Central memory CD8-positive, alpha-beta T cell (primary cell): ENCODE data around the gene SLC25A45.

ENCODE experiments used
- ATAC-seq: fragments of 150-1000 bp; cut with Tn5 transposase; replicated peaks from 2 replicates; pipeline ENCODE4 v1.10.0; 2022; ENCODE audit warnings: mild to moderate bottlenecking, moderate FRiP score, moderate number of reproducible peaks; ENCODE audit not compliant: poor library complexity, severe bottlenecking; ENCODE audit errors: extremely low read depth
- DNase-seq, 2 donors: peaks; one replicate each; pipeline ENCODE4 v3.0.0; 2021; ENCODE audit warnings: low spot score in 2 of 2
- H3K27ac Mint-ChIP-seq: one replicate; pipeline ENCODE4 v1.8.0; 2022; ENCODE audit warnings: low read depth, mild to moderate bottlenecking, moderate library complexity, mixed read lengths
- H3K27me3 Mint-ChIP-seq: one replicate; pipeline ENCODE4 v1.8.0; 2022; ENCODE audit warnings: mixed read lengths
- H3K36me3 Mint-ChIP-seq: one replicate; pipeline ENCODE4 v1.8.0; 2022; ENCODE audit warnings: mild to moderate bottlenecking, moderate library complexity, mixed read lengths; ENCODE audit not compliant: insufficient read depth
- H3K4me1 Mint-ChIP-seq: one replicate; pipeline ENCODE4 v1.8.0; 2022; ENCODE audit warnings: mixed read lengths
- H3K4me3 Mint-ChIP-seq: one replicate; pipeline ENCODE4 v1.8.0; 2022; ENCODE audit warnings: mild to moderate bottlenecking, moderate library complexity, mixed read lengths
- H3K9me3 Mint-ChIP-seq: one replicate; pipeline ENCODE4 v1.8.0; 2022; ENCODE audit warnings: mixed read lengths

Gene SLC25A45

DNA sequence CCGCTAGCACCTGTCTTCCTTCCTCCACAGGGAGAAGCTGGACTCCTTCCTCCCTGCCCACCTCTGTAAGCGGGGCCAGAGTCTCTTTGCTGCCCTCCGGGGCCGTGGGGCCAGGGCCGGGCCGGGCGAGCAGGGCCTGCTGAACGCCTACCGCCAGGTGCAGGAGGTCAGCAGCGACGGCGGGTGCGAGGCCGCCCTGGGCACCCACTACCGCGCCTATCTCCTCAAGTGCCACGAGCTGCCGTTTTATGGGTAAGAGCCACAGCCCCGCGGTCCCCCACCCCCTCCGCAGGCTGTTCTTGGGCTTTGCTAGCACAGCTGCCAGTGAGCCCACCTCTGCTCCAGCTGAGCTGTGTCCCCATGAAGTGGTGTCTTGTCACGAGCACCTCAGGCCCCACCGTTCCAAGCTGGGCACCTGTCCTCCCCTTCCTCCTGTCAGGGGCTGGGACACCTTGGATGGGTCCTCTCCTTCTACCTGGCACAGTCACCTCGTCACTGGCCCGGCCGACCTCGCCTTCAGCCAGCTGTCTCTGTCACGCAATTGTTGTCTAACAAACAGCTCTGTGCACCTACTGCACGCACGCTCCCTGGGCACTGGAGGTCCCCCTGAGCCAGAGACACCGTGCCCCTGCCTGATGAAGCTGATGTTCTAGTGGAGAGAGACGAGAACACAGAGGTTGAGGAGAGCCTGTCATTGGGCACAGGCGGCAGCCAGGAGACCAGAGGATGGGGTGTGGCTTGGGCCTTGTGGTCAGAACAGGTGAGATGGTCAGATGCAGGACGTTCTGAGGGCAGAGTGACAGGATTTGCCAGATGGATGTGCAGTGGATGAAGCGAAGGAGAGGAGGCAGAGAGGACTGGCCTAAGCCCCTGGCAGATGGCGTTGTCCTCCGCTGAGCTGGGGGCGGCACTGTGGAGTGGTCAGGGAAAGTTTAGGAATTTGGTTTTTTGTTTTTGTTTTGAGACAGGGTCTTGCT, 14.6 kb upstream of the SLC25A45 start:
- peak overlapping the region; percentile 35 for H3K27ac Mint-ChIP-seq
- no peak for ATAC-seq

GRCh38 chr11:65395961-65396530, 13.6 kb upstream of the SLC25A45 start:
- no peak overlapping the region for H3K27ac Mint-ChIP-seq
- peaks cover 17% of the 10 kb centered on the region for H3K36me3 Mint-ChIP-seq
- ATAC-seq (no peak), DNase-seq (no peak)
- peaks cover 12% of the 10 kb centered on the region for H3K4me1 Mint-ChIP-seq
- H3K4me3 Mint-ChIP-seq = no peak overlapping the region
- no peaks in the 10 kb centered on the region for H3K27me3 Mint-ChIP-seq
- no peaks in the 10 kb centered on the region for H3K9me3 Mint-ChIP-seq

More for the DNA sequence above, 14.6 kb upstream of the SLC25A45 start:
- no peak overlapping the region for H3K4me3 Mint-ChIP-seq
- no peak for DNase-seq
- H3K27me3 Mint-ChIP-seq = no peaks in the 10 kb centered on the region
- no peaks in the 10 kb centered on the region for H3K9me3 Mint-ChIP-seq
- H3K36me3 Mint-ChIP-seq = peaks cover 17% of the 10 kb centered on the region
- peaks cover 6% of the 10 kb centered on the region for H3K4me1 Mint-ChIP-seq

DNA sequence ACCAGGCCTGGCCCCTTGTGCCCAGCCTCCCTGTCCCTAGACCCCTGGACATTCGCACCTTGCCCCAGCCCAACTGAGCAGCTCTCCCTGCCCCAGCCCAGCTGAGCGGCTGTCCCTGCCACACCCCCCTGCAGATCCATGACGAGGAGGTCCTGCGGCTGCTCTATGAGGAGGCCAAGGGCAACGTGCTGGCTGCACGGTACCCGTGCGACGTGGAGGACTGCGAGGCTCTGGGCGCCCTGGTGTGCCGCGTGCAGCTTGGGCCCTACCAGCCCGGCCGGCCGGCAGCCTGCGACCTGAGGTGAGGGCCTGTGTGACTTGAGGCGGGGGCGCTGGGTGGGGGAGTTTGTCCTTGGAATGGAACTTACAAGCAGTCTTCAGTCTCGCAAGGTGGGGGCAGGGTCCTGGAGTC, 11.7 kb upstream of the SLC25A45 start:
- DNase-seq (no peak), ATAC-seq (no peak)
- H3K27me3 Mint-ChIP-seq = no peaks in the 10 kb centered on the region
- peaks cover 15% of the 10 kb centered on the region for H3K36me3 Mint-ChIP-seq
- H3K27ac Mint-ChIP-seq = no peak overlapping the region
- H3K4me3 Mint-ChIP-seq = no peak overlapping the region
- H3K9me3 Mint-ChIP-seq = no peaks in the 10 kb centered on the region
- peaks cover 29% of the 10 kb centered on the region for H3K4me1 Mint-ChIP-seq

GRCh38 chr11:65393513-65394079, 11.2 kb upstream of the SLC25A45 start:
- DNase-seq (no peak), ATAC-seq (no peak)
- Mint-ChIP-seq H3K4me3 (no peak overlapping the region), H3K9me3 (no peaks in the 10 kb centered on the region), H3K27ac (no peak overlapping the region), H3K27me3 (no peaks in the 10 kb centered on the region), H3K36me3 (peaks cover 15% of the 10 kb centered on the region), H3K4me1 (peaks cover 33% of the 10 kb centered on the region)

- no peak for DNase-seq
- peaks cover 11% of the 10 kb centered on the region for H3K36me3 Mint-ChIP-seq
- no peaks in the 10 kb centered on the region for H3K9me3 Mint-ChIP-seq
- H3K27me3 Mint-ChIP-seq = no peaks in the 10 kb centered on the region
- peak overlapping the region; percentile 64 for H3K27ac Mint-ChIP-seq
- ATAC-seq = no peak
- H3K4me3 Mint-ChIP-seq = no peak overlapping the region
- H3K4me1 Mint-ChIP-seq = peaks cover 35% of the 10 kb centered on the region
Observed at GRCh38 chr11:65392899-65393298, 10.5 kb upstream of the SLC25A45 start.

- no peak for ATAC-seq
- Mint-ChIP-seq H3K4me3 (no peak overlapping the region), H3K27ac (peak overlapping the region; percentile 64), H3K36me3 (peaks cover 9% of the 10 kb centered on the region), H3K9me3 (no peaks in the 10 kb centered on the region), H3K4me1 (peaks cover 39% of the 10 kb centered on the region), H3K27me3 (no peaks in the 10 kb centered on the region)
- DNase-seq = no peak
Observed at GRCh38 chr11:65392186-65392829, 9.9 kb upstream of the SLC25A45 start.

DNA sequence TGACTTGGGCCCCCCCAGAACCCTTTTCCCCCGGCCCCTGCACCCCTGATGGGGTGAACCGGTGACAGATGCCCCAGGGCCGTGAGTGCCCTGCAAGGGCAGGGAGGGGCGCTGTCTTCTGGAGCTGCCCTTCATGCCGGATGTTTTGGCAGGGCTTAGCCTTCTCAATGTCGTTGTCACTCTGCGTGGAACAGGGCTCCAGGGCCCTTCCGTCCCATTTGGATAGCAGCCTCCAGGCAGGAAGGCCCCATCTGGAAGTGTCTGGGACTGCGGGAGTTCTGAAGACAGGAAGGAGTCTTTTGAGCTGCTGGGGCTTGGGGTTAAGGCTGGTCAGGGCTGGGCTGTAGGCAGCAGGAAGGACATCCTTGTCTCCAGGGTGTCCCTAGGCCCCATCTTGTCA, 8.6 kb upstream of the SLC25A45 start:
- no peak for DNase-seq
- H3K4me3 Mint-ChIP-seq = no peak overlapping the region
- no peaks in the 10 kb centered on the region for H3K9me3 Mint-ChIP-seq
- peaks cover 10% of the 10 kb centered on the region for H3K36me3 Mint-ChIP-seq
- no peak for ATAC-seq
- H3K27ac Mint-ChIP-seq = no peak overlapping the region
- no peaks in the 10 kb centered on the region for H3K27me3 Mint-ChIP-seq
- peaks cover 45% of the 10 kb centered on the region for H3K4me1 Mint-ChIP-seq

- DNase-seq = no peak
- Mint-ChIP-seq H3K4me1 (peaks cover 51% of the 10 kb centered on the region), H3K4me3 (peak overlapping the region; percentile 97)
Observed at GRCh38 chr11:65390099-65390941, 7.9 kb upstream of the SLC25A45 start.

DNA sequence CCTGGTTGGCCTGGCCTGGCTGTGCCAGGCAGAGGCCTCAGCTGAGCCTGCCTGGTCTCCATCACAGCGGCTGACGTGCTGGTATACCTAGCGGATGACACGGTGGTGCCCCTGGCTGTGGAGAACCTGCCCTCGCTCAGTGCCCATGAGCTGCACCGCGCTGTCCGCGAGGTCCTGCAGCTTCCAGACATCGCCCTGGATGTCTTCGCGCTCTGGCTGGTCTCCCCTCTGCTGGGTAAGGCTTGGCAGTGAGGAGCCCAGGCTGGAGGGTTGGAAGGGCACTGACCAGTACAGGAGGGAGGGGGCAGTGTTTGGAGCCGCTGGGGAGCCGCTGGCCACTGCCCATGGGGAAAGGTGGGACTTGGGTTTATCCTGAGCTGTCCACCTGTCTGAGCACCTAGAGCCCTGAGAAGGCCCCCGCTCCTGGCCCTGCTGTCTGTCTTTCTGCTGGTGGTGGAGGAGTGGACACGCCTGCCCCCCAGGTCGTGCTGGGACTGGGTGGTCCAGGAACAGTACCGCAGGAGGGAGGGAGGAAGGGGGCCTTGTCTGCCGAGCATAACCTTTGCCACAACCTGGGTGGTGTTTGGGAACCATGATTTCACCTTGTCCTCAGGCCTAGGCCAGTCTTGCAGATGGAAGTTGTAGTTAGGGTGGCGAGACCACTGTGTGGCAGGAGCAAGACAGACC, 7.0 kb upstream of the SLC25A45 start:
- H3K27me3 Mint-ChIP-seq = no peaks in the 10 kb centered on the region
- peaks cover 13% of the 10 kb centered on the region for H3K36me3 Mint-ChIP-seq
- H3K4me1 Mint-ChIP-seq = peaks cover 60% of the 10 kb centered on the region
- no peaks in the 10 kb centered on the region for H3K9me3 Mint-ChIP-seq
- DNase-seq (no peak), ATAC-seq (no peak)
- H3K4me3 Mint-ChIP-seq = peak overlapping the region; percentile 97
- H3K27ac Mint-ChIP-seq = peak overlapping the region; percentile 79

More at GRCh38 chr11:65390099-65390941, 7.9 kb upstream of the SLC25A45 start:
- ATAC-seq = no peak
- Mint-ChIP-seq H3K27ac (no peak overlapping the region), H3K36me3 (peaks cover 10% of the 10 kb centered on the region), H3K27me3 (no peaks in the 10 kb centered on the region), H3K9me3 (no peaks in the 10 kb centered on the region)

GRCh38 chr11:65388731-65389130, 6.3 kb upstream of the SLC25A45 start:
- peaks cover 10% of the 10 kb centered on the region for H3K36me3 Mint-ChIP-seq
- no peak for ATAC-seq
- H3K4me3 Mint-ChIP-seq = peak overlapping the region; percentile 97
- peak overlapping the region; percentile 79 for H3K27ac Mint-ChIP-seq
- DNase-seq = no peak
- H3K27me3 Mint-ChIP-seq = no peaks in the 10 kb centered on the region
- no peaks in the 10 kb centered on the region for H3K9me3 Mint-ChIP-seq
- H3K4me1 Mint-ChIP-seq = peaks cover 67% of the 10 kb centered on the region

- no peaks in the 10 kb centered on the region for H3K27me3 Mint-ChIP-seq
- H3K4me3 Mint-ChIP-seq = peak within 1 kb of the TSS; percentile 97
- H3K4me1 Mint-ChIP-seq = peaks cover 81% of the 10 kb centered on the region
- DNase-seq (peak; percentile 78 to 82), ATAC-seq (peak; percentile 57)
- H3K36me3 Mint-ChIP-seq = peaks cover 19% of the 10 kb centered on the region
- H3K9me3 Mint-ChIP-seq = no peaks in the 10 kb centered on the region
- peak within 1 kb of the TSS; percentile 95 for H3K27ac Mint-ChIP-seq
Observed at GRCh38 chr11:65386307-65387140, 4.1 kb upstream of the SLC25A45 start, which contains the start of gene FRMD8. Gene FRMD8, plus strand, starts transcription at chr11:65386637. Its CDS starts 400 bp downstream, at chr11:65387037.
